Cardiac fibroblast (primary cell): ENCODE results near the gene SLC8A1.
A peak's percentile ranks its signal among the peaks of the same experiment; 100 is the strongest.

Experiments used
- DNase-seq, 2 donors: peaks; one replicate each; pipeline versions ENCODE4 v3.0.0 to v3.0.0-alpha.2; 2010; ENCODE audit warnings: low read depth in 2 of 2
- H3K4me3 ChIP-seq, 2 donors: replicated peaks in 1 of 2; 1 replicate in 1 of 2; 2 replicates in 1 of 2; pipeline ENCODE4 v1.5.1; 2011; ENCODE audit warnings: low read depth in 2 of 2, low read length in 2 of 2, mild to moderate bottlenecking in 2 of 2, moderate library complexity in 1 of 2
- TF ChIP-seq, protein P1 (sequence below): IDR thresholded peaks from one replicate; pipeline ENCODE4 v1.5.1; 2011; ENCODE audit warnings: low read depth, mild to moderate bottlenecking, low read length, inconsistent platforms

Gene SLC8A1

DNA sequence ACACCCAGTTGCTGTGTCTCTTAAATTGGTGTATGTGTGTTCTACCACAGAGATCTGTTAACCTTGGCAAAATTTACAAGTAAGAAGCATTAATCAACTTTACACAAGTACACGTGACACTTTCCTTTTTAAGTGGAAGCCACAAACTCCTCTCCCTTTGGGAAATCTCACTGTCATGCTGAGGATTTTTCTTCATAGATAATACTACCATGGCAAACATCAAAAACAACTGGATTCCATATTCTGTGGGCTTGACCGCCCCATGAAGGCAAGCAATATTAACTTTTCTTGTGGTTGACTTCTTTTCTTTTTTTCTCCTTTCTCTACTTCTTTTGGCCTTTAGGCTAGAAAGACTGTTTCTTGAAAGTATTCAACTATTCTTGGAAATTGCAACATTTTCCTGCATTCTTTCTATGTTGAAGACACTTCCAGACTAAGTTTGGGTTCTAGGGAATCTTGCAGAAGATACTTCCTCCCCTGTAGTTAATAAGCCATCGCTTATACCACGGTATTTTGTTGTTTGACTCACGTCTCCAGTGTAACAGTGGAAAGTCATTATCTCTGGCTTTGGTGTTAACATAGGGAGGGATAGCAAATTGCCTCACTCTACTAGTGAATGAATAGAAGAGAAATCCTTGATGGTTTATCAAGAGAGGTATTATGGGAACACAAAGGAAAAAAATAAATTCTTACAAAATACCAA lies 79.5 kb downstream of the SLC8A1 start:
- TF ChIP-seq, protein P1, sequence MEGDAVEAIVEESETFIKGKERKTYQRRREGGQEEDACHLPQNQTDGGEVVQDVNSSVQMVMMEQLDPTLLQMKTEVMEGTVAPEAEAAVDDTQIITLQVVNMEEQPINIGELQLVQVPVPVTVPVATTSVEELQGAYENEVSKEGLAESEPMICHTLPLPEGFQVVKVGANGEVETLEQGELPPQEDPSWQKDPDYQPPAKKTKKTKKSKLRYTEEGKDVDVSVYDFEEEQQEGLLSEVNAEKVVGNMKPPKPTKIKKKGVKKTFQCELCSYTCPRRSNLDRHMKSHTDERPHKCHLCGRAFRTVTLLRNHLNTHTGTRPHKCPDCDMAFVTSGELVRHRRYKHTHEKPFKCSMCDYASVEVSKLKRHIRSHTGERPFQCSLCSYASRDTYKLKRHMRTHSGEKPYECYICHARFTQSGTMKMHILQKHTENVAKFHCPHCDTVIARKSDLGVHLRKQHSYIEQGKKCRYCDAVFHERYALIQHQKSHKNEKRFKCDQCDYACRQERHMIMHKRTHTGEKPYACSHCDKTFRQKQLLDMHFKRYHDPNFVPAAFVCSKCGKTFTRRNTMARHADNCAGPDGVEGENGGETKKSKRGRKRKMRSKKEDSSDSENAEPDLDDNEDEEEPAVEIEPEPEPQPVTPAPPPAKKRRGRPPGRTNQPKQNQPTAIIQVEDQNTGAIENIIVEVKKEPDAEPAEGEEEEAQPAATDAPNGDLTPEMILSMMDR, result no peak
- peak; percentile 33 to 67 for DNase-seq
- H3K4me3 ChIP-seq, result no peak overlapping the region

DNA sequence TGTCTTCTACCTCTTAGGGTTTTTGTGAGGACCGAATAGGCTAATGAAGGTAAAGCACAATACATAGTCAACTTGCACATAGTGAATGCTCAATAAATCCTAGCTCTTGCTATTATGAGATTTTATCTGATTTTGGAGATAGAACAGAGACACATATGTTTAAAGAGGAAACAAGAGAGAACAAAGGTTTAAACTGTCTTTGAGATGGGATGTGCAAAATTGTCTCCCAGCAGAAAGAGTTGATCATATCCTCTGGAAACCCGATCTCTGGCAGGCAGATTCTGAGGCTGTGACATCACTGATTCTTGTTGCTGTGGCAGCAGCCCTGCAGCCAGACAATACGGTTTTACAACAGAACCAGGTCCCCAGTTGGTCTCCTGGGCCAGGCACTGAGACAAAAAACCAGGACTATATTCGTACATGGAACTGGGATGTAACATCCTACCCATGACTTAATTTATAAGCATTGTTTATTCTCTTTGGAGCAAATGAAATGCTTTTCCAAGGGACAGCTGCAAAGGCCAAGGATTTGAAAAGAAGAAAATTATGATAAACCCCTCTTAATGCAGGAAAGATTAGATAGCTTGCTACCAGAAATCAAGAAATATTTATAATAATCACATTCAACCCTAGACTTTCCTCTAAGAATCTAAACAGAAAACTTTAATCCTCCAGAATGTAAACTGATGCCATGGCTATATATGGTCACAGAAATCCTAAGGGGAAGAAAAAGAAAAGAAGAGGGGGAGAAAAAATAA lies 80.2 kb downstream of the SLC8A1 start:
- H3K4me3 ChIP-seq, result no peak overlapping the region
- DNase-seq, result peak; percentile 74 to 80
- TF ChIP-seq, protein P1, result no peak

DNA sequence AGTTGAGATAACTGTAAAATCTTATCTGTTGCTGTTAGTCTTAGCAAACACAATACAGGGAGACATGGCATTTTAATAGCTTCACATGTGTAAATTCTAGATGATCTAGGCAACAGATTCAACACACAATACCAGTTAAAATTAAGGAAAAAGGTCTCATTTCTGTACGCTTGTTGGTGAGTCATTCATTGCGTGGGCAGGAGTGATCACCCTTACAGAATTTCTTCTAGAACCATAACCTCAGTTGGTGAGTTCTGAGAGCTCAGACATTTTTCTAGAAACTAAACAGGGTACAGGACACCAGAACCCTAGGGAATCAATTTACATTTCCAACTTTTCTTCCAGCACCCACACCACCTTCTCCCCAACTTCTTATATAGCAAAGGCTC lies 81.9 kb downstream of the SLC8A1 start:
- DNase-seq, result peak; percentile 63 to 72
- H3K4me3 ChIP-seq, result no peak overlapping the region
- TF ChIP-seq, protein P1, result no peak

DNA sequence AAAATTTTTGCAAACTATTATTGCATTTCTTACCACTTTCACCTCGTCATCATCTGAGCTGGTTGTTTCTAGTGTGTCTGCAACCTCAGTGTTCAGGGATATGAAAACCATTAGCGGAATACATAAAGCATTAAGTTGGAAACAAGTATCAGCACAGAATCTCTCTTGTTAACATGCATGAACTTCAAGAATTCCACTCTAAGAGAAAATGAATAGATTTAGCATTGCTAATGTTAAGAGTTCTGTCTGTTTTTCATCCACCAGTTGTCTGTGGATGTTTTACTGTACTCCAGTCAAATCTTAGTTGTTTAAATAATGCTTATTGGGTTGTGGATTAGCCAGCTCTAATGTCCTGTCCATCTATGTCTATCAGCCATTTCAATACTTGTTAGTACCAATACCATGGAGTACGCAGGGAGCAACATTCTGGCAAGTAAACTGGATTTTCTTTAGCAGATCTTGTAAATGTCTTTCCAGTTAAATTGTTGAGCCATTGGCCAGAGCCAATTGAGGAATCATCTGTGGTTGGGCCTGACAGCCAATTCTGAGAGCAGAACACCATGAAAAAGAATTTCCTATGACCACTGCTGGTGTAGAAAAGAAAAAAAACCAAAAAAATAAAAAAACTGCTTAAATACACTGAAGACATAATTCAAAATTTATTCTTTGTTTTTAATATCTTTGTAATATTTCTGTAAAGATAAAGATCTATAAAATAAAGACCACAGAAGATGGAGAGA lies 82.5 kb downstream of the SLC8A1 start:
- H3K4me3 ChIP-seq, result no peak overlapping the region
- DNase-seq, result no peak
- TF ChIP-seq, protein P1, result no peak

DNA sequence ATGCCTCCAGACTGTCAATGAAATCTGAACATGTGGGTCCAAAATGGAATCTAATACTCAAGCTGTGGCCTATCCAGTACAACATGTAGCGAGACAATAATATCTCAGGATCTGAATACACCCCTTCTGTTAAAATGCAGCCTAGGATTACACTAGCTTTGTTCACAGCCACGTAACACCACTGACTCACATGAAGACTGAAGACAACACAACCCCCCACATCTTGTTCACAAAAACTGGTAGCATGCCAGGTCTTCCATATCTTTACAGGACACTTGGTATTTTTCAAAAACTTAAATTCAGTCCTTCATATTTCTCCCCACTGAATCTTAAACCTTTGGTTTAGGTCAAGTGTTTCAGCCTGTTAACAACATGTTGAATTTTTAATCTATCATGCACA lies 84.2 kb downstream of the SLC8A1 start:
- TF ChIP-seq, protein P1, result no peak
- H3K4me3 ChIP-seq, result no peak overlapping the region
- peak; percentile 67 to 93 for DNase-seq

DNA sequence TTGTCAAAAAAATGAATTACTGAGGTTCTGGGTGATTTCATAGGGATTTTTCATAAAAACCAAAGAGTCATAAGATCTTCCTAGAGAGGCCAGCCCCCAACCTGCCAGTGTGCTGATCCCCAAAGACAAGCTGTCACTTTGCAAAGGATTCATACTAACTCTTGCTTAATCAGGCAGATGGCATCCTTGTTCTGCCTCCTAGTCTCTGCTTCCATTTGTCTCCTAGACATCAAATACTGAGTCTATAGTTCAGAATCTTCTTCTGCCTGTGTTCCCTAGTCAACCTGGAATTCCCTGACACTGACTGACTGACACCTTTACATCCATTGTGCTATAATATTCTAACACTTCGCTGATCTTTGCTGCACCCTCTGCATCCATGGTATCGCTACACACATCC lies 84.9 kb downstream of the SLC8A1 start:
- TF ChIP-seq, protein P1, result no peak
- no peak overlapping the region for H3K4me3 ChIP-seq
- DNase-seq, result no peak
